Vagina (tissue), 2 donors: ENCODE results near the gene EHBP1. TPM values are rescaled to one million over a fixed set of nuclear protein-coding genes. Genes with fewer than 3 reads are reported as not detected.

ENCODE experiments used
- DNase-seq, 2 donors: peaks; one replicate each; pipeline ENCODE4 v3.0.0-alpha.2; 2017; ENCODE audit errors: extremely low spot score in 2 of 2
- H3K27ac ChIP-seq: fragments of 200-600 bp; sonication (generic); one replicate; pipeline ENCODE4 v1.5.1; 2019
- H3K27me3 ChIP-seq: fragments of 200-600 bp; sonication (generic); one replicate; pipeline ENCODE4 v1.5.1; 2019
- H3K36me3 ChIP-seq, 2 donors: fragments of 200-600 bp; sonication (generic); one replicate each; pipeline ENCODE4 v1.5.1; 2017 to 2019
- H3K4me1 ChIP-seq: fragments of 200-600 bp; sonication (generic); one replicate; pipeline ENCODE4 v1.5.1; 2019
- H3K4me3 ChIP-seq, 2 donors: fragments of 200-600 bp; sonication (generic); 1 replicate in 1 of 2; 2 replicates in 1 of 2; pipeline ENCODE4 v1.5.1; 2016 to 2019
- H3K9me3 ChIP-seq: fragments of 200-600 bp; sonication (generic); one replicate; pipeline ENCODE4 v1.5.1; 2019
- CTCF ChIP-seq, 3 experiments: fragments of 450-650 bp in 2 of 3; fragments of 200-600 bp in 1 of 3; sonication (generic) in 1 of 3; IDR thresholded peaks; one replicate each; pipeline ENCODE4 v1.5.1; 2017 to 2019; ENCODE audit warnings: antibody characterized with exemption in 3 of 3, mild to moderate bottlenecking in 2 of 3, moderate library complexity in 2 of 3
- POLR2A ChIP-seq, 2 donors: fragments of 450-650 bp; IDR thresholded peaks; one replicate each; pipeline ENCODE4 v1.6.1; 2017; ENCODE audit warnings: antibody characterized with exemption in 2 of 2, mild to moderate bottlenecking in 2 of 2, moderate library complexity in 2 of 2
- POLR2AphosphoS5 ChIP-seq, 2 donors: sonication (generic); formaldehyde crosslinking; IDR thresholded peaks; one replicate each; pipeline ENCODE4 v1.9.0; 2017; ENCODE audit warnings: antibody characterized with exemption in 2 of 2, mild to moderate bottlenecking in 2 of 2, low read depth in 1 of 2; ENCODE audit not compliant: insufficient read depth in 1 of 2
- intact Hi-C: fragments of 100-400 bp; cut with DNase I; formaldehyde crosslinking; loops from one replicate; pipeline ENCODE4 v1.15.1; 2023
- total RNA-seq: library from RNA; depleted of rRNA; stranded (reverse); fragments of >200 nt; gene quantifications from one replicate; pipeline ENCODE4 v1.2.3, GENCODE V29; 2016

Gene EHBP1
- total RNA-seq, 1 donor from 2014 or later: 97.7 TPM

- DNase-seq: no peak
- no peak overlapping the region for H3K4me3 ChIP-seq
Measured at GRCh38 chr2:62956651-62957050, 251.1 kb downstream of the EHBP1 start.

GRCh38 chr2:62958206-62958605 lies 252.7 kb downstream of the EHBP1 start:
- no peak for DNase-seq
- Histone ChIP-seq H3K36me3 (peaks cover 0 to 17% of the 10 kb centered on the region in 2 donors), H3K4me1 (no peaks in the 10 kb centered on the region), H3K9me3 (no peaks in the 10 kb centered on the region), H3K27ac (no peak overlapping the region), H3K27me3 (no peaks in the 10 kb centered on the region), H3K4me3 (no peak overlapping the region)
- intact Hi-C loops: no loop called here
- no peak for TF ChIP-seq POLR2AphosphoS5 (IDR thresholded peaks at IDR 0.05; ENCODE audit: insufficient read depth in 1 of 2, low read depth in 1 of 2)
- no peak for TF ChIP-seq POLR2A (IDR thresholded peaks at IDR 0.05)
- TF ChIP-seq CTCF (IDR thresholded peaks at IDR 0.05): no peak

More at GRCh38 chr2:62956651-62957050, 251.1 kb downstream of the EHBP1 start:
- peaks cover 0 to 17% of the 10 kb centered on the region in 2 donors for H3K36me3 ChIP-seq
- H3K27ac ChIP-seq: no peak overlapping the region
- no peaks in the 10 kb centered on the region for H3K4me1 ChIP-seq
- no peaks in the 10 kb centered on the region for H3K9me3 ChIP-seq
- H3K27me3 ChIP-seq: no peaks in the 10 kb centered on the region
- intact Hi-C loops: no loop called here
- no peak for TF ChIP-seq POLR2AphosphoS5 (IDR thresholded peaks at IDR 0.05; ENCODE audit: insufficient read depth in 1 of 2, low read depth in 1 of 2)
- TF ChIP-seq POLR2A (IDR thresholded peaks at IDR 0.05): no peak
- no peak for TF ChIP-seq CTCF (IDR thresholded peaks at IDR 0.05)

- no peaks in the 10 kb centered on the region for H3K27me3 ChIP-seq
- no peak for DNase-seq
- intact Hi-C loops: no loop called here
- H3K4me1 ChIP-seq: no peaks in the 10 kb centered on the region
- TF ChIP-seq POLR2A (IDR thresholded peaks at IDR 0.05) (no peak), CTCF (IDR thresholded peaks at IDR 0.05) (no peak), POLR2AphosphoS5 (IDR thresholded peaks at IDR 0.05; ENCODE audit: insufficient read depth in 1 of 2, low read depth in 1 of 2) (no peak)
- no peak overlapping the region for H3K27ac ChIP-seq
- no peak overlapping the region for H3K4me3 ChIP-seq
- no peaks in the 10 kb centered on the region for H3K9me3 ChIP-seq
- peaks cover 0 to 5% of the 10 kb centered on the region in 2 donors for H3K36me3 ChIP-seq
Measured at GRCh38 chr2:62964050-62964449, 258.5 kb downstream of the EHBP1 start.

- TF ChIP-seq CTCF (IDR thresholded peaks at IDR 0.05): no peak
- TF ChIP-seq POLR2AphosphoS5 (IDR thresholded peaks at IDR 0.05; ENCODE audit: insufficient read depth in 1 of 2, low read depth in 1 of 2): no peak
- TF ChIP-seq POLR2A (IDR thresholded peaks at IDR 0.05): no peak
- no peak for DNase-seq
- no peaks in the 10 kb centered on the region for H3K27me3 ChIP-seq
- no peaks in the 10 kb centered on the region for H3K4me1 ChIP-seq
- H3K36me3 ChIP-seq: peaks cover 0 to 5% of the 10 kb centered on the region in 2 donors
- H3K9me3 ChIP-seq: no peaks in the 10 kb centered on the region
- H3K4me3 ChIP-seq: no peak overlapping the region
- intact Hi-C loops: no loop called here
- no peak overlapping the region for H3K27ac ChIP-seq
Measured at GRCh38 chr2:62964671-62965070, 259.2 kb downstream of the EHBP1 start.

GRCh38 chr2:62966991-62967390 lies 261.5 kb downstream of the EHBP1 start:
- no peaks in the 10 kb centered on the region for H3K27me3 ChIP-seq
- intact Hi-C loops: no loop called here
- TF ChIP-seq POLR2AphosphoS5 (IDR thresholded peaks at IDR 0.05; ENCODE audit: insufficient read depth in 1 of 2, low read depth in 1 of 2): no peak
- TF ChIP-seq POLR2A (IDR thresholded peaks at IDR 0.05): no peak
- TF ChIP-seq CTCF (IDR thresholded peaks at IDR 0.05): no peak
- H3K36me3 ChIP-seq: no peaks in the 10 kb centered on the region
- no peak for DNase-seq
- H3K9me3 ChIP-seq: no peaks in the 10 kb centered on the region
- no peak overlapping the region for H3K4me3 ChIP-seq
- H3K27ac ChIP-seq: no peak overlapping the region
- H3K4me1 ChIP-seq: no peaks in the 10 kb centered on the region
